Smooth muscle cell (in vitro differentiated cells): ENCODE measurements around the gene PRG3. TPM values are rescaled to one million over a fixed set of nuclear protein-coding genes. Genes with fewer than 3 reads are reported as not detected.

Experiments
- DNase-seq: peaks from one replicate; lab custom pipeline; 2025; ENCODE audit not compliant: unreplicated experiment; lab: John Stamatoyannopoulos, UW
- H2AFZ ChIP-seq: fragments of 200-600 bp; sonication (generic); 2 replicates; pipeline ENCODE4 v1.6.0; 2016; ENCODE audit warnings: antibody characterized with exemption, low read depth, mild to moderate bottlenecking
- H3F3A ChIP-seq: fragments of 200-600 bp; sonication (generic); 2 replicates; pipeline ENCODE4 v1.6.0; 2017; ENCODE audit warnings: antibody characterized with exemption, low read depth
- H3K27ac ChIP-seq: fragments of 200-600 bp; sonication (generic); 2 replicates; pipeline ENCODE4 v1.5.1; 2016; ENCODE audit warnings: low read depth, mild to moderate bottlenecking
- H3K27me3 ChIP-seq: fragments of 200-600 bp; sonication (generic); 2 replicates; pipeline ENCODE4 v1.6.1; 2016; ENCODE audit warnings: low read depth, mild to moderate bottlenecking
- H3K36me3 ChIP-seq: fragments of 200-600 bp; sonication (generic); 2 replicates; pipeline ENCODE4 v1.5.1; 2016; ENCODE audit warnings: low read depth
- H3K4me1 ChIP-seq: fragments of 200-600 bp; sonication (generic); 2 replicates; pipeline ENCODE4 v1.5.1; 2016; ENCODE audit warnings: low read depth
- H3K4me2 ChIP-seq: fragments of 200-600 bp; sonication (generic); 2 replicates; pipeline ENCODE4 v1.6.0; 2016; ENCODE audit warnings: mild to moderate bottlenecking
- H3K4me3 ChIP-seq: fragments of 200-600 bp; sonication (generic); 2 replicates; pipeline ENCODE4 v1.5.1; 2016; ENCODE audit warnings: mild to moderate bottlenecking
- H3K79me2 ChIP-seq: fragments of 200-600 bp; sonication (generic); 2 replicates; pipeline ENCODE4 v1.6.0; 2016; ENCODE audit warnings: low read depth, mild to moderate bottlenecking
- H3K9ac ChIP-seq: fragments of 200-600 bp; sonication (generic); 2 replicates; pipeline ENCODE4 v1.6.0; 2016; ENCODE audit warnings: low read depth
- H3K9me3 ChIP-seq: fragments of 200-600 bp; sonication (generic); replicated peaks from 2 replicates; pipeline ENCODE4 v1.5.1; 2016; ENCODE audit warnings: low read depth
- H4K20me1 ChIP-seq: fragments of 200-600 bp; sonication (generic); 2 replicates; pipeline ENCODE4 v1.6.0; 2016; ENCODE audit warnings: low read depth
- CTCF ChIP-seq: fragments of 200-600 bp; sonication (generic); IDR thresholded peaks from 2 replicates; pipeline ENCODE4 v1.5.1; 2017; ENCODE audit warnings: borderline replicate concordance, mild to moderate bottlenecking, antibody characterized with exemption; ENCODE audit not compliant: insufficient read depth, poor library complexity, severe bottlenecking
- WGBS: methylation state at CpG from one replicate; pipeline ENCODE4 v1.1.7; 2016; ENCODE audit warnings: low lambda C conversion rate; 5-methylcytosine and 5-hydroxymethylcytosine counted together
- polyA plus RNA-seq: library from polyadenylated mRNA; unstranded; fragments of >200 nt; fragmentation: Nextera tagmentation; extraction: Ambion mirVana; gene quantifications from 2 replicates; pipeline ENCODE4 v1.2.1, GENCODE V29; 2016
- total RNA-seq: library from RNA; depleted of rRNA; stranded (reverse); fragments of >200 nt; gene quantifications from 2 replicates; pipeline ENCODE4 v1.2.3, GENCODE V29; 2014

PRG3 gene
- total and polyA plus RNA-seq, 2 experiments from 2014 or later = not detected

GRCh38 chr11:57374966-57375365 lies 6.0 kb downstream of the PRG3 start:
- H2AFZ ChIP-seq = no peak overlapping the region
- H3K36me3 ChIP-seq = no peaks in the 10 kb centered on the region
- no peak overlapping the region for H3K9ac ChIP-seq
- no peak for DNase-seq
- WGBS = 97% methylated on average over 3 of the region's 3 CpGs
- H3F3A ChIP-seq = peaks cover 11% of the 10 kb centered on the region
- no peak overlapping the region for H3K4me3 ChIP-seq
- H3K27ac ChIP-seq = no peak overlapping the region
- no peak overlapping the region for H3K4me2 ChIP-seq
- H3K79me2 ChIP-seq = no peaks in the 10 kb centered on the region
- no peak for TF ChIP-seq CTCF
- H4K20me1 ChIP-seq = no peaks in the 10 kb centered on the region
- H3K9me3 ChIP-seq = no peaks in the 10 kb centered on the region
- no peaks in the 10 kb centered on the region for H3K27me3 ChIP-seq
- H3K4me1 ChIP-seq = no peaks in the 10 kb centered on the region

- WGBS = 31% methylated on average over 3 of the region's 3 CpGs
- H3K36me3 ChIP-seq = no peaks in the 10 kb centered on the region
- no peak overlapping the region for H3K27ac ChIP-seq
- H2AFZ ChIP-seq = no peak overlapping the region
- H3K27me3 ChIP-seq = no peaks in the 10 kb centered on the region
- H3K4me2 ChIP-seq = peak overlapping the region; percentile 9
- H4K20me1 ChIP-seq = no peaks in the 10 kb centered on the region
- H3K4me3 ChIP-seq = no peak overlapping the region
- DNase-seq = no peak
- no peaks in the 10 kb centered on the region for H3K9me3 ChIP-seq
- no peak overlapping the region for H3K9ac ChIP-seq
- peaks cover 11% of the 10 kb centered on the region for H3F3A ChIP-seq
- no peaks in the 10 kb centered on the region for H3K4me1 ChIP-seq
- TF ChIP-seq CTCF = no peak
- no peaks in the 10 kb centered on the region for H3K79me2 ChIP-seq
These were observed 7.8 kb downstream of the PRG3 start for GRCh38 chr11:57373146-57373545.

GRCh38 chr11:57370941-57371340 lies 10.0 kb downstream of the PRG3 start:
- Histone ChIP-seq H3K9ac (no peak overlapping the region), H3K4me1 (peaks cover 4% of the 10 kb centered on the region), H3K36me3 (no peaks in the 10 kb centered on the region), H3F3A (peaks cover 5% of the 10 kb centered on the region), H3K79me2 (no peaks in the 10 kb centered on the region), H2AFZ (no peak overlapping the region), H4K20me1 (no peaks in the 10 kb centered on the region), H3K27me3 (no peaks in the 10 kb centered on the region), H3K9me3 (no peaks in the 10 kb centered on the region), H3K27ac (no peak overlapping the region), H3K4me2 (peak overlapping the region; percentile 19), H3K4me3 (no peak overlapping the region)
- no peak for DNase-seq
- no peak for TF ChIP-seq CTCF

GRCh38 chr11:57370251-57370650 lies 10.7 kb downstream of the PRG3 start:
- H3K4me1 ChIP-seq = peaks cover 11% of the 10 kb centered on the region
- no peaks in the 10 kb centered on the region for H3K36me3 ChIP-seq
- H3K4me2 ChIP-seq = peak overlapping the region; percentile 19
- DNase-seq = no peak
- H3K79me2 ChIP-seq = no peaks in the 10 kb centered on the region
- 33% methylated on average over 7 of the region's 7 CpGs for WGBS
- peaks cover 5% of the 10 kb centered on the region for H3F3A ChIP-seq
- no peak for TF ChIP-seq CTCF
- no peaks in the 10 kb centered on the region for H3K27me3 ChIP-seq
- no peaks in the 10 kb centered on the region for H4K20me1 ChIP-seq
- no peak overlapping the region for H3K27ac ChIP-seq
- H3K4me3 ChIP-seq = no peak overlapping the region
- no peak overlapping the region for H3K9ac ChIP-seq
- H3K9me3 ChIP-seq = no peaks in the 10 kb centered on the region
- H2AFZ ChIP-seq = no peak overlapping the region
